ENCODE measurements around the gene MYOC. TPM values are rescaled to one million over a fixed set of nuclear protein-coding genes. Genes with fewer than 3 reads are reported as not detected.
"Not testable (repeated sequence)": the region's sequence is repeated elsewhere in the genome, so short reads cannot be mapped to it uniquely, and the experiment has no call there.

The MYOC gene
- total and polyA plus RNA-seq, 2 donors (not counting 3 experiments of a cell fraction or from before 2014, with no cell fraction given): not detected

DNA sequence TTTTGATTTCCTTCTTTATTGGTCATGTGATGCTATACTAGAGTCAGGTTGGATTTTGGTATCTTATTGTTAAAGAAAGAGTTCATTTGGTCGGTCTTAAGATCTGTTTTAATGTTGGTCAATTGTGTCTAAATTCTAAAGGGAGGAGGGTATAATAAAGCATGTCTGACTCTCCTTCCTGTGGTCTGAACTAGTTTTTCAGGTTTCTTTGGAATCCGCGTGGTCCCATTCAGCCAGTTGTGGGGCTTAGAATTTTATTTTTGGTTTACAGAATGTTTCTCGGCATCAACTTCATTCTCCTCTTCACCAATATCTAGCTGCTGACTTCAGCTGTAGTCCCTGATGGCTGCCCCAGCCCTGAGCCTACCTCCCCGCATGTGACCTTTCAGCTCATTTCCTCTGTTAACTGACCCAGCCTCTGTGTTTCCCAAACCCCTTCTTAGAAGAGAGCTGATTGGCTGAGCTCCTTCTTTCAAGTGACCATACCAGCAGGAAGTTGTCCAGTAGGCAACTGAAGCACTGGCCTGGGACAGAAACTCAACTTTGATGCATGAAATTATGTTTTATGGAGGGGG, 8.7 kb upstream of the MYOC start:
- Histone ChIP-seq H3K9me3 (replicated peaks; ENCODE audit: control insufficient read depth, insufficient read depth, low read length) (no peaks in the 10 kb centered on the region), H3K36me3 (ENCODE audit: control insufficient read depth in 2 of 2, extremely low read depth in 1 of 2, insufficient read depth in 2 of 2, low read length in 2 of 2) (no peaks in the 10 kb centered on the region), H3K9ac (replicated peaks; ENCODE audit: extremely low read depth, insufficient read depth, low read length) (no peak overlapping the region), H3K4me2 (ENCODE audit: insufficient read depth, low read length) (no peak overlapping the region), H3K27me3 (ENCODE audit: control insufficient read depth in 2 of 2, insufficient read depth in 2 of 2, low read length in 2 of 2) (no peaks in the 10 kb centered on the region), H3K79me2 (ENCODE audit: control insufficient read depth, insufficient read depth, low read length) (no peaks in the 10 kb centered on the region), H3K4me3 (replicated peaks in 1 of 3; ENCODE audit: insufficient read depth in 1 of 3, low read depth in 1 of 3, low read length in 3 of 3) (no peak overlapping the region), H3K4me1 (ENCODE audit: control insufficient read depth, extremely low read depth, insufficient read depth, low read length) (no peaks in the 10 kb centered on the region), H3K27ac (ENCODE audit: insufficient read depth, low read depth, low read length) (no peak overlapping the region), H3K9me1 (replicated peaks; ENCODE audit: control insufficient read depth, extremely low read depth, insufficient read depth, low read length) (no peaks in the 10 kb centered on the region), H2AFZ (ENCODE audit: low read depth, low read length) (no peak overlapping the region), H4K20me1 (replicated peaks; ENCODE audit: control insufficient read depth, extremely low read depth, insufficient read depth, low read length) (no peaks in the 10 kb centered on the region)
- no TSS peak for BruUV-seq (replicated peaks)
- no peak for FAIRE-seq
- dilution Hi-C loops (cut with MboI; ENCODE audit: extremely low pct_ligation_motif_present, low sequenced_read_pairs): no loop called here
- intact Hi-C loops (cut with micrococcal nuclease): no loop called here
- no peak for DNase-seq (ENCODE audit: low read depth, low spot score)
- CTCF ChIA-PET: no interaction called here
- POLR2A ChIA-PET: no interaction called here
- TF ChIP-seq EZH2 (IDR thresholded peaks at IDR 0.05; ENCODE audit: borderline replicate concordance, low read depth, low read length, severe bottlenecking) (no peak), POLR2AphosphoS5 (IDR thresholded peaks at IDR 0.05; ENCODE audit: insufficient read depth, low read depth, low read length) (no peak), JUN (IDR thresholded peaks at IDR 0.05; ENCODE audit: borderline replicate concordance, insufficient read depth, insufficient read length, low read depth) (no peak), MYC (IDR thresholded peaks at IDR 0.05; ENCODE audit: low read depth, low read length) (no peak), POLR2A (IDR thresholded peaks at IDR 0.05; ENCODE audit: low read depth, low read length) (no peak), FOS (IDR thresholded peaks at IDR 0.05; ENCODE audit: borderline replicate concordance, insufficient read depth, low read length) (no peak), GATA2 (IDR thresholded peaks at IDR 0.05; ENCODE audit: insufficient read depth, insufficient read length, low read depth, low read length) (no peak)
- TF ChIP-seq, protein P1, sequence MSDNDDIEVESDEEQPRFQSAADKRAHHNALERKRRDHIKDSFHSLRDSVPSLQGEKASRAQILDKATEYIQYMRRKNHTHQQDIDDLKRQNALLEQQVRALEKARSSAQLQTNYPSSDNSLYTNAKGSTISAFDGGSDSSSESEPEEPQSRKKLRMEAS (IDR thresholded peaks at IDR 0.05; ENCODE audit: insufficient read depth, insufficient read length): no peak
- TF ChIP-seq, protein P2, sequence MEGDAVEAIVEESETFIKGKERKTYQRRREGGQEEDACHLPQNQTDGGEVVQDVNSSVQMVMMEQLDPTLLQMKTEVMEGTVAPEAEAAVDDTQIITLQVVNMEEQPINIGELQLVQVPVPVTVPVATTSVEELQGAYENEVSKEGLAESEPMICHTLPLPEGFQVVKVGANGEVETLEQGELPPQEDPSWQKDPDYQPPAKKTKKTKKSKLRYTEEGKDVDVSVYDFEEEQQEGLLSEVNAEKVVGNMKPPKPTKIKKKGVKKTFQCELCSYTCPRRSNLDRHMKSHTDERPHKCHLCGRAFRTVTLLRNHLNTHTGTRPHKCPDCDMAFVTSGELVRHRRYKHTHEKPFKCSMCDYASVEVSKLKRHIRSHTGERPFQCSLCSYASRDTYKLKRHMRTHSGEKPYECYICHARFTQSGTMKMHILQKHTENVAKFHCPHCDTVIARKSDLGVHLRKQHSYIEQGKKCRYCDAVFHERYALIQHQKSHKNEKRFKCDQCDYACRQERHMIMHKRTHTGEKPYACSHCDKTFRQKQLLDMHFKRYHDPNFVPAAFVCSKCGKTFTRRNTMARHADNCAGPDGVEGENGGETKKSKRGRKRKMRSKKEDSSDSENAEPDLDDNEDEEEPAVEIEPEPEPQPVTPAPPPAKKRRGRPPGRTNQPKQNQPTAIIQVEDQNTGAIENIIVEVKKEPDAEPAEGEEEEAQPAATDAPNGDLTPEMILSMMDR (IDR thresholded peaks at IDR 0.05; ENCODE audit: extremely low read depth in 1 of 2, insufficient read depth in 1 of 2, low read depth in 1 of 2, low read length in 2 of 2): no peak

DNA sequence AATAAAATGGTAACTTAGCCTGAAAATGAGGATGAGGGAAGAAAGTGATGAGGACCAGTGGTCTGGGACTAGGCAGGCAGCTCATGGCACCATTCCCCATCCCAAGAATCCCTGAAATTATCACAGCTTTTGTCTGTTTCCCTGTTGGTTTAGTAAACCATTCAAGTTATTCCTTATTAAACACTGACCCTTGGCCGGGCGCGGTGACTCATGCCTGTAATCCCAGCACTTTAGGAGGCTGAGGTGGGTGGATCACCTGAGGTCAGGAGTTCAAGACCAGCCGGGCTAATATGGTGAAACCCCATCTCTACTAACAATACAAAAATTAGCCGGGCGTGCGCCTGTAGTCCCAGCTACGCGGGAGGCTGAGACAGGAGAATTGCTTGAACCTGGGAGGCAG, 3.7 kb upstream of the MYOC start:
- POLR2A ChIA-PET; H3K27me3 ChIP-seq (ENCODE audit: control insufficient read depth in 2 of 2, insufficient read depth in 2 of 2, low read length in 2 of 2); H3K4me3 ChIP-seq (replicated peaks in 1 of 3; ENCODE audit: insufficient read depth in 1 of 3, low read depth in 1 of 3, low read length in 3 of 3); H3K4me2 ChIP-seq (ENCODE audit: insufficient read depth, low read length); BruUV-seq (replicated peaks); intact Hi-C loops (cut with micrococcal nuclease); H4K20me1 ChIP-seq (replicated peaks; ENCODE audit: control insufficient read depth, extremely low read depth, insufficient read depth, low read length); dilution Hi-C loops (cut with MboI; ENCODE audit: extremely low pct_ligation_motif_present, low sequenced_read_pairs); H3K27ac ChIP-seq (ENCODE audit: insufficient read depth, low read depth, low read length); H3K36me3 ChIP-seq (ENCODE audit: control insufficient read depth in 2 of 2, extremely low read depth in 1 of 2, insufficient read depth in 2 of 2, low read length in 2 of 2); H3K79me2 ChIP-seq (ENCODE audit: control insufficient read depth, insufficient read depth, low read length); H3K9me3 ChIP-seq (replicated peaks; ENCODE audit: control insufficient read depth, insufficient read depth, low read length); FAIRE-seq; H2AFZ ChIP-seq (ENCODE audit: low read depth, low read length); H3K9me1 ChIP-seq (replicated peaks; ENCODE audit: control insufficient read depth, extremely low read depth, insufficient read depth, low read length); H3K9ac ChIP-seq (replicated peaks; ENCODE audit: extremely low read depth, insufficient read depth, low read length); DNase-seq (ENCODE audit: low read depth, low spot score): not testable (repeated sequence)
- H3K4me1 ChIP-seq (ENCODE audit: control insufficient read depth, extremely low read depth, insufficient read depth, low read length): peaks cover 17% of the 10 kb centered on the region
- CTCF ChIA-PET: interaction anchor here (2.6 to 4.9 kb wide), 2 partner anchors 11 to 60 kb away, joined by 34 to 86 read pairs; no protein-coding TSS in a partner anchor
